Mesothelial cell of epicardium (in vitro differentiated cells): ENCODE data around the gene PLA2G12B. TPM values are rescaled to one million over a fixed set of nuclear protein-coding genes. Genes with fewer than 3 reads are reported as not detected.

Experiments used
- DNase-seq, 2 experiments: peaks; one replicate each; pipeline ENCODE4 v3.0.0; 2021; ENCODE audit warnings: low spot score in 2 of 2; ENCODE audit not compliant: unreplicated experiment in 2 of 2
- H3K27ac Mint-ChIP-seq: 2 replicates; pipeline ENCODE4 v1.8.0; 2021; ENCODE audit warnings: mixed read lengths
- H3K27me3 Mint-ChIP-seq: 2 replicates; pipeline ENCODE4 v1.8.0; 2021; ENCODE audit warnings: low read depth, mixed read lengths
- H3K36me3 Mint-ChIP-seq: 2 replicates; pipeline ENCODE4 v1.8.0; 2021; ENCODE audit warnings: mixed read lengths
- H3K4me1 Mint-ChIP-seq: 2 replicates; pipeline ENCODE4 v1.8.0; 2021; ENCODE audit warnings: mixed read lengths
- H3K4me3 Mint-ChIP-seq: 2 replicates; pipeline ENCODE4 v1.8.0; 2021; ENCODE audit warnings: mild to moderate bottlenecking, moderate library complexity, mixed read lengths
- H3K9me3 Mint-ChIP-seq: 2 replicates; pipeline ENCODE4 v1.8.0; 2021; ENCODE audit warnings: mixed read lengths
- total RNA-seq: library from RNA; stranded (reverse); gene quantifications from 3 replicates; pipeline ENCODE4 v1.2.1, GENCODE V29; 2021
- TF ChIP-seq, protein P1 (sequence below): fragments of 200-600 bp; sonication (generic); IDR thresholded peaks from one replicate; pipeline ENCODE4 v1.5.0; 2021; ENCODE audit warnings: antibody characterized with exemption; ENCODE audit not compliant: unreplicated experiment

The PLA2G12B gene
- total RNA-seq, 1 donor from 2014 or later: not detected

DNA sequence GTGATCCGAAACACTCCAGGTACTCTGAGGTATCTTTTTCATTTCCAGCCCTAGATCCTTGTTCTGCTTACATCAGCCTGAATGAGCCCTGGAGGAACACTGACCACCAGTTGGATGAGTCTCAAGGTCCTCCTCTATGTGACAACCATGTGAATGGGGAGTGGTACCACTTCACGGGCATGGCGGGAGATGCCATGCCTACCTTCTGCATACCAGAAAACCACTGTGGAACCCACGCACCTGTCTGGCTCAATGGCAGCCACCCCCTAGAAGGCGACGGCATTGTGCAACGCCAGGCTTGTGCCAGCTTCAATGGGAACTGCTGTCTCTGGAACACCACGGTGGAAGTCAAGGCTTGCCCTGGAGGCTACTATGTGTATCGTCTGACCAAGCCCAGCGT lies 56.0 kb downstream of the PLA2G12B start:
- Mint-ChIP-seq H3K4me3 (no peak overlapping the region), H3K27ac (no peak overlapping the region), H3K27me3 (no peaks in the 10 kb centered on the region), H3K9me3 (no peaks in the 10 kb centered on the region), H3K4me1 (no peaks in the 10 kb centered on the region), H3K36me3 (no peaks in the 10 kb centered on the region)
- DNase-seq: no peak
- TF ChIP-seq, protein P1, sequence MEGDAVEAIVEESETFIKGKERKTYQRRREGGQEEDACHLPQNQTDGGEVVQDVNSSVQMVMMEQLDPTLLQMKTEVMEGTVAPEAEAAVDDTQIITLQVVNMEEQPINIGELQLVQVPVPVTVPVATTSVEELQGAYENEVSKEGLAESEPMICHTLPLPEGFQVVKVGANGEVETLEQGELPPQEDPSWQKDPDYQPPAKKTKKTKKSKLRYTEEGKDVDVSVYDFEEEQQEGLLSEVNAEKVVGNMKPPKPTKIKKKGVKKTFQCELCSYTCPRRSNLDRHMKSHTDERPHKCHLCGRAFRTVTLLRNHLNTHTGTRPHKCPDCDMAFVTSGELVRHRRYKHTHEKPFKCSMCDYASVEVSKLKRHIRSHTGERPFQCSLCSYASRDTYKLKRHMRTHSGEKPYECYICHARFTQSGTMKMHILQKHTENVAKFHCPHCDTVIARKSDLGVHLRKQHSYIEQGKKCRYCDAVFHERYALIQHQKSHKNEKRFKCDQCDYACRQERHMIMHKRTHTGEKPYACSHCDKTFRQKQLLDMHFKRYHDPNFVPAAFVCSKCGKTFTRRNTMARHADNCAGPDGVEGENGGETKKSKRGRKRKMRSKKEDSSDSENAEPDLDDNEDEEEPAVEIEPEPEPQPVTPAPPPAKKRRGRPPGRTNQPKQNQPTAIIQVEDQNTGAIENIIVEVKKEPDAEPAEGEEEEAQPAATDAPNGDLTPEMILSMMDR: no peak

DNA sequence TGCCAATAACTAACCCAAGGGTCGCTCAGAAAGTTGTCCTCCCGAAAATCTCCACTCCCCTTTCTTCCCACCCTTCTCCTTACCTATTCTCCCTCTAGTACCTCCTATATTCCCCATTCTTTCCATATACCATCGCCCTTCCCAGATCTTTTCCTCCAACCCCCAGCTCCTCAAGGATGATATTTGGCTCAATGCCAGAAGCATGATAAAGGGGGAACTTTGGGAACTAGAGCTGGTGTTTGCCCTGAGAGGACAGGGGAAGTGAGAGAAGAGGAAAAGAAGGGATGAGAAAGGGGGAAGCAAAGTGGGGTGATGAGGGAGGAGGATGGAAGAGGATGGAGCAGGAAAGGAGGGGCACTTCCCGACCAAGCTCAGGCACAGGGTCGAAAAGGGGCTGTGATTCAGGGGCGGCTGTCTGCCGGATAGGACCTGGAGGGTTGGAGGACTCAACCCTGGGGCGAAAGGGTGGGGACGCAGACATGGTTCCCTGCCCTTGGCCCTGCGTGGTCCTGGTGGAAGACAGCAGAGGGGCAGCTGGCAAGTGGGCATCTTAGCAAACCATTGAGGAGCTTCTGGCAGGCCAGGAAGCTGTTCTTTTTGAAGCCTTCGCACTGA lies 59.3 kb downstream of the PLA2G12B start:
- H3K27me3 Mint-ChIP-seq: no peaks in the 10 kb centered on the region
- H3K27ac Mint-ChIP-seq: no peak overlapping the region
- DNase-seq: no peak
- H3K4me3 Mint-ChIP-seq: no peak overlapping the region
- no peaks in the 10 kb centered on the region for H3K9me3 Mint-ChIP-seq
- H3K4me1 Mint-ChIP-seq: no peaks in the 10 kb centered on the region
- no peaks in the 10 kb centered on the region for H3K36me3 Mint-ChIP-seq
- TF ChIP-seq, protein P1: no peak

GRCh38 chr10:72893136-72893798 lies 61.3 kb downstream of the PLA2G12B start, which contains the start of gene OIT3:
TSS of gene OIT3 (plus strand) at chr10:72893739. CDS start at chr10:72893799, 60 bp downstream.
- Mint-ChIP-seq H3K9me3 (no peaks in the 10 kb centered on the region), H3K27ac (no peak within 1 kb of the TSS), H3K27me3 (no peaks in the 10 kb centered on the region), H3K4me3 (no peak within 1 kb of the TSS), H3K4me1 (peaks cover 3% of the 10 kb centered on the region), H3K36me3 (peaks cover 16% of the 10 kb centered on the region)
- DNase-seq: no peak
- TF ChIP-seq, protein P1: no peak

GRCh38 chr10:72890086-72890485 lies 64.5 kb downstream of the PLA2G12B start:
- H3K36me3 Mint-ChIP-seq: peaks cover 26% of the 10 kb centered on the region
- no peak overlapping the region for H3K4me3 Mint-ChIP-seq
- H3K4me1 Mint-ChIP-seq: peaks cover 13% of the 10 kb centered on the region
- no peak for DNase-seq
- H3K27ac Mint-ChIP-seq: no peak overlapping the region
- no peaks in the 10 kb centered on the region for H3K9me3 Mint-ChIP-seq
- H3K27me3 Mint-ChIP-seq: no peaks in the 10 kb centered on the region
- TF ChIP-seq, protein P1: no peak

DNA sequence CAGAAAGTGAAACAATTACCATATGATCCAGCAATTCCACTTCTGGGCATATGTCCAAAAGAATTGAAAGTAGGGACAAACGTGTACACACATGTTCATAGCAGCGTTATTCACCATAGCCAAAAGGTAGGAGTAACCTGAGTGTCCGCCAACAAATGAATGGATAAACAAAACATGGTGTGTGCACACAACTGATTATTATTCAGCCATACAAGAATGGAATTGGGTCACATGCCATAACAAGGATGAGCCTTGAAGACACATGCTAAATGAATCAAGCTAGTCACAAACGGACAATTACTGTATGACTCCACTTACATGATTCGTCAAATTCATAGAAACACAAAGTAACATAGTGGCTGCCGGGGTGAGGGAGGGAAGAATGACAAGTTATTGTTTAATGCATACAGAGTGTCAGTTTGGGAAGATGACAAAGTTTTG lies 65.2 kb downstream of the PLA2G12B start:
- no peak for DNase-seq
- TF ChIP-seq, protein P1: no peak
- Mint-ChIP-seq H3K27me3 (no peaks in the 10 kb centered on the region), H3K4me3 (no peak overlapping the region), H3K36me3 (peaks cover 26% of the 10 kb centered on the region), H3K9me3 (no peaks in the 10 kb centered on the region), H3K27ac (no peak overlapping the region), H3K4me1 (peaks cover 13% of the 10 kb centered on the region)
